ENCODE measurements around the gene SLC18A2.

DNA sequence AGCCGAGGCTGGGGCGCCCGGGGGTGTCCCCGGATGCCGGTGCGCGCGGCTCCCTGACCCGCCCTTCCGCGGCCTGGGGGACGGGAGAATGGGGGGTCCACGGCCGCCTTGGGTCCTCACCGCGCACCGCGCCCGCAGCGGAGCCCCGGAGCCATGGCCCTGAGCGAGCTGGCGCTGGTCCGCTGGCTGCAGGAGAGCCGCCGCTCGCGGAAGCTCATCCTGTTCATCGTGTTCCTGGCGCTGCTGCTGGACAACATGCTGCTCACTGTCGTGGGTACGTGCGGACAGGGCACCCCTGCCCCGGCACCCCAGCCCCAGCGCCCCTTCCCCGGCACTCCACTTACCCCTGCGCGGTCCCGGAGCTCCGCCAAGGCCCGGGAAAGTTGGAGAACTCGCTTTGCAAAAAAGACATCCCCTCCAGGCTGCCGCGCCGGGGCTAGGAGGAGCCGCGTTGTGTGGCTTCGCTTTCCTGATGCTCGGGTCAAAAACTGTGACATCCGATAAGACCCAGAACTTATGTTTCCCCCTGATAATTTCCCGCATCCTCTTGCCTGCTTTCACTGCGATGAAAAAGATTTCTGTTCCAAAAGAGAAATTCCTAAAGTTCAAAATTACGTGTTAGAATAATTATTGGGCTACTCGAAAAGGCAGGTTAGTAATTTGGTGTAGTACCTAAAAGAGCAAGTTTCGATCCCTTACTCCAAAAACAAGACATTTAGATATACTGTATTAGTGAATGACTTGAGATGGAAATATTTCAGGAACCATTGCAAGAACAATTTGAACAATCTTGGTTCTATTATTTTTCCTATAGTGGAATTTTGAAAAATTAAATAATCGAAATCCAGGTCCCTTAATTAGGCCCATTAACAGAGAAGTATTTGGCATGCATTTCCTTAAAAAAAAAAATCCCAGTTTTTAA lies 888 bp downstream of the SLC18A2 start:
- TF ChIP-seq, protein P1, sequence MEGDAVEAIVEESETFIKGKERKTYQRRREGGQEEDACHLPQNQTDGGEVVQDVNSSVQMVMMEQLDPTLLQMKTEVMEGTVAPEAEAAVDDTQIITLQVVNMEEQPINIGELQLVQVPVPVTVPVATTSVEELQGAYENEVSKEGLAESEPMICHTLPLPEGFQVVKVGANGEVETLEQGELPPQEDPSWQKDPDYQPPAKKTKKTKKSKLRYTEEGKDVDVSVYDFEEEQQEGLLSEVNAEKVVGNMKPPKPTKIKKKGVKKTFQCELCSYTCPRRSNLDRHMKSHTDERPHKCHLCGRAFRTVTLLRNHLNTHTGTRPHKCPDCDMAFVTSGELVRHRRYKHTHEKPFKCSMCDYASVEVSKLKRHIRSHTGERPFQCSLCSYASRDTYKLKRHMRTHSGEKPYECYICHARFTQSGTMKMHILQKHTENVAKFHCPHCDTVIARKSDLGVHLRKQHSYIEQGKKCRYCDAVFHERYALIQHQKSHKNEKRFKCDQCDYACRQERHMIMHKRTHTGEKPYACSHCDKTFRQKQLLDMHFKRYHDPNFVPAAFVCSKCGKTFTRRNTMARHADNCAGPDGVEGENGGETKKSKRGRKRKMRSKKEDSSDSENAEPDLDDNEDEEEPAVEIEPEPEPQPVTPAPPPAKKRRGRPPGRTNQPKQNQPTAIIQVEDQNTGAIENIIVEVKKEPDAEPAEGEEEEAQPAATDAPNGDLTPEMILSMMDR (IDR thresholded peaks at IDR 0.05) = no peak
- no peak for TF ChIP-seq ZFX (IDR thresholded peaks at IDR 0.05; ENCODE audit: borderline replicate concordance)

Measured in 22Rv1 (cell line).